22Rv1 (cell line): ENCODE data around the gene PMPCA.

Experiments
- ZFX ChIP-seq: fragments of 450-650 bp; IDR thresholded peaks from 2 replicates; pipeline ENCODE4 v1.6.1; 2017; ENCODE audit warnings: antibody characterized with exemption, borderline replicate concordance
- TF ChIP-seq, protein P1 (sequence below): fragments of 450-650 bp; IDR thresholded peaks from 2 replicates; pipeline ENCODE4 v1.5.1; 2017; ENCODE audit warnings: mild to moderate bottlenecking

DNA sequence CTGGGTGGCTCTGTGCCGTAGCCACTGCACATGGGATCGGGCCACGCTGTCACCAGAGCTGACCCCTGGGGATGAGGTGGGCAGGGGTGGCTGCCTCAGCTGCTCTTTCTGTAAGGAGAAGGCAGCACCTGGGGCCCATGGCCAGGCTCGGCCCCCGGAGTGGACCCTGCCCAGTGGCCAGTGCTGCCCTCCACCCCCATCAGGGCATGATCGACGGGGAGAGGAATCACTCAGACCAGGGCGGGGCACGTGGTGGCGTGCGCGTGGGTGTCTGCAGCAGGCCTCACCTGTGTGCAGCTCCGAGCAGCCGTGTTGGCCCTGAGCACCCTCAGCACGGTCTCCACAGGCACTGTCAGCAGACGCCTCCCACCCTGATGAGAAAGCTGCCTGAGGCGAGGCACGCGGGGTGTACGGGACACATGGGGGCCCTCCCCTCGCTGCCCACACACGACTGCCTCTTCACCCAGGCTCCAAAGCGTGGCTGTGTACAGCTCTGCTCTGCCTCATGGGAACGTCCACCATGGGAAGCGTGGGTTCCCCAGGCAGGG lies 28.4 kb upstream of the PMPCA start:
- TF ChIP-seq, protein P1, sequence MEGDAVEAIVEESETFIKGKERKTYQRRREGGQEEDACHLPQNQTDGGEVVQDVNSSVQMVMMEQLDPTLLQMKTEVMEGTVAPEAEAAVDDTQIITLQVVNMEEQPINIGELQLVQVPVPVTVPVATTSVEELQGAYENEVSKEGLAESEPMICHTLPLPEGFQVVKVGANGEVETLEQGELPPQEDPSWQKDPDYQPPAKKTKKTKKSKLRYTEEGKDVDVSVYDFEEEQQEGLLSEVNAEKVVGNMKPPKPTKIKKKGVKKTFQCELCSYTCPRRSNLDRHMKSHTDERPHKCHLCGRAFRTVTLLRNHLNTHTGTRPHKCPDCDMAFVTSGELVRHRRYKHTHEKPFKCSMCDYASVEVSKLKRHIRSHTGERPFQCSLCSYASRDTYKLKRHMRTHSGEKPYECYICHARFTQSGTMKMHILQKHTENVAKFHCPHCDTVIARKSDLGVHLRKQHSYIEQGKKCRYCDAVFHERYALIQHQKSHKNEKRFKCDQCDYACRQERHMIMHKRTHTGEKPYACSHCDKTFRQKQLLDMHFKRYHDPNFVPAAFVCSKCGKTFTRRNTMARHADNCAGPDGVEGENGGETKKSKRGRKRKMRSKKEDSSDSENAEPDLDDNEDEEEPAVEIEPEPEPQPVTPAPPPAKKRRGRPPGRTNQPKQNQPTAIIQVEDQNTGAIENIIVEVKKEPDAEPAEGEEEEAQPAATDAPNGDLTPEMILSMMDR: no peak
- TF ChIP-seq ZFX: no peak
